SK-N-SH (cell line): ENCODE data around the gene KLHDC10.

Experiments
- CTCF ChIP-seq: fragments of 200-600 bp; sonication (generic); IDR thresholded peaks from 2 replicates; pipeline ENCODE4 v1.6.1; 2017; ENCODE audit warnings: antibody characterized with exemption, mild to moderate bottlenecking, moderate library complexity
- EZH2phosphoT487 ChIP-seq: fragments of 200-600 bp; sonication (generic); IDR thresholded peaks from 2 replicates; pipeline ENCODE4 v1.6.1; 2017; ENCODE audit warnings: low read depth, mixed run types, mild to moderate bottlenecking, antibody characterized with exemption, moderate library complexity, borderline replicate concordance

- TF ChIP-seq EZH2phosphoT487 (no peak), CTCF (no peak)
Observed at GRCh38 chr7:130180571-130181262, 110.4 kb downstream of the KLHDC10 start.
